ENCODE measurements around the gene HS3ST3A1.

DNA sequence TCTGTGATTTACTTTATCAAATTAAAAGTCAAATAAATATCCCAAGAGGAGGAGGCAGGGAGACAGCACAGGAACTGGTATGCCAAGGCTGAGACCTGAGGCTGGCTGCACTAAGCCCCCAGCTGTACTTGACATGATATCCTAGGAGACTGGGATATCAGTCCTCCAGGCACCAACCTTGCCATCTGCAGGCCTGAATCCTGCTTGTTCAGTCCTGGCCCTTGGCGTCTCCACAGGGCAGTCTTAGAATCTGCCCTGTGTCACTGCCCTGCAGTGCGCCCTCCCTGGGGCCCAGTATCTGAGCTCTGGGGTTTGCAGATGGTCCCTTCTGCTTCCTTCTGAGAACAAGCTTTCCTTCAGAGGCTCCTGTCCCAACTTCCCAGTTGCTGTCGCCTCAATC is 75.9 kb downstream of the HS3ST3A1 start:
- TF ChIP-seq POLR2A (IDR thresholded peaks at IDR 0.05; ENCODE audit: low read depth, low read length): no peak
- TF ChIP-seq, protein P1, sequence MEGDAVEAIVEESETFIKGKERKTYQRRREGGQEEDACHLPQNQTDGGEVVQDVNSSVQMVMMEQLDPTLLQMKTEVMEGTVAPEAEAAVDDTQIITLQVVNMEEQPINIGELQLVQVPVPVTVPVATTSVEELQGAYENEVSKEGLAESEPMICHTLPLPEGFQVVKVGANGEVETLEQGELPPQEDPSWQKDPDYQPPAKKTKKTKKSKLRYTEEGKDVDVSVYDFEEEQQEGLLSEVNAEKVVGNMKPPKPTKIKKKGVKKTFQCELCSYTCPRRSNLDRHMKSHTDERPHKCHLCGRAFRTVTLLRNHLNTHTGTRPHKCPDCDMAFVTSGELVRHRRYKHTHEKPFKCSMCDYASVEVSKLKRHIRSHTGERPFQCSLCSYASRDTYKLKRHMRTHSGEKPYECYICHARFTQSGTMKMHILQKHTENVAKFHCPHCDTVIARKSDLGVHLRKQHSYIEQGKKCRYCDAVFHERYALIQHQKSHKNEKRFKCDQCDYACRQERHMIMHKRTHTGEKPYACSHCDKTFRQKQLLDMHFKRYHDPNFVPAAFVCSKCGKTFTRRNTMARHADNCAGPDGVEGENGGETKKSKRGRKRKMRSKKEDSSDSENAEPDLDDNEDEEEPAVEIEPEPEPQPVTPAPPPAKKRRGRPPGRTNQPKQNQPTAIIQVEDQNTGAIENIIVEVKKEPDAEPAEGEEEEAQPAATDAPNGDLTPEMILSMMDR (conservative IDR thresholded peaks at IDR 0.05; ENCODE audit: low read depth, low read length): no peak
- no peak for TF ChIP-seq MAZ (IDR thresholded peaks at IDR 0.05; ENCODE audit: borderline replicate concordance, low read depth, low read length)
- TF ChIP-seq, protein P2, sequence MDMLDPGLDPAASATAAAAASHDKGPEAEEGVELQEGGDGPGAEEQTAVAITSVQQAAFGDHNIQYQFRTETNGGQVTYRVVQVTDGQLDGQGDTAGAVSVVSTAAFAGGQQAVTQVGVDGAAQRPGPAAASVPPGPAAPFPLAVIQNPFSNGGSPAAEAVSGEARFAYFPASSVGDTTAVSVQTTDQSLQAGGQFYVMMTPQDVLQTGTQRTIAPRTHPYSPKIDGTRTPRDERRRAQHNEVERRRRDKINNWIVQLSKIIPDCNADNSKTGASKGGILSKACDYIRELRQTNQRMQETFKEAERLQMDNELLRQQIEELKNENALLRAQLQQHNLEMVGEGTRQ (IDR thresholded peaks at IDR 0.05; ENCODE audit: low read depth, low read length): no peak
- TF ChIP-seq FOS (IDR thresholded peaks at IDR 0.05; ENCODE audit: low read depth, low read length): no peak
- no peak for TF ChIP-seq RAD21 (IDR thresholded peaks at IDR 0.05; ENCODE audit: low read length)
- no peak for TF ChIP-seq CEBPB (IDR thresholded peaks at IDR 0.05; ENCODE audit: low read depth, low read length)
- TF ChIP-seq SMC3 (IDR thresholded peaks at IDR 0.05; ENCODE audit: low read depth, low read length): no peak
- TF ChIP-seq BHLHE40 (IDR thresholded peaks at IDR 0.05; ENCODE audit: low read depth, low read length): no peak
- TF ChIP-seq NFE2L2 (IDR thresholded peaks at IDR 0.05; ENCODE audit: low read depth, low read length): no peak
- no peak for TF ChIP-seq RFX5 (IDR thresholded peaks at IDR 0.05; ENCODE audit: low read depth, low read length)
- TF ChIP-seq RCOR1 (IDR thresholded peaks at IDR 0.05; ENCODE audit: insufficient replicate concordance, low read length): no peak
- TF ChIP-seq, protein P3, sequence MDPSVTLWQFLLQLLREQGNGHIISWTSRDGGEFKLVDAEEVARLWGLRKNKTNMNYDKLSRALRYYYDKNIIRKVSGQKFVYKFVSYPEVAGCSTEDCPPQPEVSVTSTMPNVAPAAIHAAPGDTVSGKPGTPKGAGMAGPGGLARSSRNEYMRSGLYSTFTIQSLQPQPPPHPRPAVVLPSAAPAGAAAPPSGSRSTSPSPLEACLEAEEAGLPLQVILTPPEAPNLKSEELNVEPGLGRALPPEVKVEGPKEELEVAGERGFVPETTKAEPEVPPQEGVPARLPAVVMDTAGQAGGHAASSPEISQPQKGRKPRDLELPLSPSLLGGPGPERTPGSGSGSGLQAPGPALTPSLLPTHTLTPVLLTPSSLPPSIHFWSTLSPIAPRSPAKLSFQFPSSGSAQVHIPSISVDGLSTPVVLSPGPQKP (IDR thresholded peaks at IDR 0.05; ENCODE audit: borderline replicate concordance, low read depth, low read length): no peak
- TF ChIP-seq MAFK (IDR thresholded peaks at IDR 0.05; ENCODE audit: low read depth, low read length): no peak
